GM10847 (cell line): ENCODE measurements around the gene FNBP1.
A peak's percentile ranks its signal among the peaks of the same experiment; 100 is the strongest.

Experiments
- POLR2A ChIP-seq: IDR thresholded peaks from 2 replicates; pipeline ENCODE4 v1.6.1; 2011; ENCODE audit not compliant: insufficient read length; ENCODE audit errors: extremely low read depth

Gene FNBP1

GRCh38 chr9:129901993-129902739 lies 140.8 kb downstream of the FNBP1 start:
- no peak for TF ChIP-seq POLR2A

GRCh38 chr9:129900263-129901027 lies 142.5 kb downstream of the FNBP1 start:
- TF ChIP-seq POLR2A: no peak

GRCh38 chr9:129899620-129900019 lies 143.4 kb downstream of the FNBP1 start:
- TF ChIP-seq POLR2A: no peak

GRCh38 chr9:129898185-129898584 lies 144.8 kb downstream of the FNBP1 start:
- no peak for TF ChIP-seq POLR2A

GRCh38 chr9:129897263-129897662 lies 145.7 kb downstream of the FNBP1 start:
- no peak for TF ChIP-seq POLR2A

GRCh38 chr9:129895376-129896268 lies 147.4 kb downstream of the FNBP1 start:
- no peak for TF ChIP-seq POLR2A

GRCh38 chr9:129894120-129894823 lies 148.7 kb downstream of the FNBP1 start:
- no peak for TF ChIP-seq POLR2A

GRCh38 chr9:129891569-129891968 lies 151.4 kb downstream of the FNBP1 start:
- no peak for TF ChIP-seq POLR2A

GRCh38 chr9:129889941-129890717 lies 152.9 kb downstream of the FNBP1 start:
- TF ChIP-seq POLR2A: no peak

GRCh38 chr9:129889122-129889940 lies 153.7 kb downstream of the FNBP1 start:
- TF ChIP-seq POLR2A: no peak

- TF ChIP-seq POLR2A: peak; percentile 69
These were observed 154.5 kb downstream of the FNBP1 start for GRCh38 chr9:129888293-129889121.
